Head of caudate nucleus (tissue), 42 donors: ENCODE results near the gene CD37.
"Not testable (repeated sequence)": the region's sequence is repeated elsewhere in the genome, so short reads cannot be mapped to it uniquely, and the experiment has no call there.

Experiments
- DNase-seq, 42 donors: peaks; one replicate each; pipeline versions ENCODE4 v3.0.0 to v3.0.0-alpha.2; 2020 to 2021; ENCODE audit warnings: mixed read lengths in 7 of 42
- intact Hi-C: fragments of 100-400 bp; cut with DNase I; formaldehyde crosslinking; loops from one replicate; pipeline ENCODE4 v1.15.0; 2022

Gene CD37, protein sequence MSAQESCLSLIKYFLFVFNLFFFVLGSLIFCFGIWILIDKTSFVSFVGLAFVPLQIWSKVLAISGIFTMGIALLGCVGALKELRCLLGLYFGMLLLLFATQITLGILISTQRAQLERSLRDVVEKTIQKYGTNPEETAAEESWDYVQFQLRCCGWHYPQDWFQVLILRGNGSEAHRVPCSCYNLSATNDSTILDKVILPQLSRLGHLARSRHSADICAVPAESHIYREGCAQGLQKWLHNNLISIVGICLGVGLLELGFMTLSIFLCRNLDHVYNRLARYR

DNA sequence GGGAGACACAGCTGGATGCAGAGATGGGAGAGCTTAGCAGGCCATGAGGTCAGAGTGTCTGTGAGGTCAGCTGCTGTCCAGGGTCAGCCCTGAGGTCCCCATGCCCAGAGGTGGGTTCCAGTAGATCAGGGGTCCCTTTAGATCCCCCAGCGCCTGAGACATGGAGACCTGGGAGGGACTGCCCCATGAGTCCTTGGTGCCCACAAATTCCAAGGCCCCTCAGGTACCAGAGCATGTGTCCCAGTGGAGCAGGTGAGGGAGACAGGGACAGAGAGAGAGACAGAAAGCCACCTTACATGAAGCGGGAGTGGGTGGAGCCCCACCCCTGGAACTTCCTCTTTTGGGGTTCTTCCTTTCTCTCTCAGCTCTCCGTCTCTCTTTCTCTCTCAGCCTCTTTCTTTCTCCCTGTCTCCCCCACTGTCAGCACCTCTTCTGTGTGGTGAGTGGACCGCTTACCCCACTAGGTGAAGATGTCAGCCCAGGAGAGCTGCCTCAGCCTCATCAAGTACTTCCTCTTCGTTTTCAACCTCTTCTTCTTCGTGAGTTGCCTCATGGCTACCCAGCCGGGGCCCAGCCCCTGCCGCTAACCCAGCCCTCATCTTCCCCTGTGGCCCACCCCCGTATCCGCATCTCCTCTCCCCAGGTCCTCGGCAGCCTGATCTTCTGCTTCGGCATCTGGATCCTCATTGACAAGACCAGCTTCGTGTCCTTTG is at the start of gene CD37:
Gene CD37 (plus strand): TSS at position 336 of the 713 bp plus-strand sequence. CDS start 135 bp downstream, at position 471.
- peak in 7 of 42 donors; percentile 3 to 43 (median 17) for DNase-seq
- intact Hi-C loops, result no loop called here

DNA sequence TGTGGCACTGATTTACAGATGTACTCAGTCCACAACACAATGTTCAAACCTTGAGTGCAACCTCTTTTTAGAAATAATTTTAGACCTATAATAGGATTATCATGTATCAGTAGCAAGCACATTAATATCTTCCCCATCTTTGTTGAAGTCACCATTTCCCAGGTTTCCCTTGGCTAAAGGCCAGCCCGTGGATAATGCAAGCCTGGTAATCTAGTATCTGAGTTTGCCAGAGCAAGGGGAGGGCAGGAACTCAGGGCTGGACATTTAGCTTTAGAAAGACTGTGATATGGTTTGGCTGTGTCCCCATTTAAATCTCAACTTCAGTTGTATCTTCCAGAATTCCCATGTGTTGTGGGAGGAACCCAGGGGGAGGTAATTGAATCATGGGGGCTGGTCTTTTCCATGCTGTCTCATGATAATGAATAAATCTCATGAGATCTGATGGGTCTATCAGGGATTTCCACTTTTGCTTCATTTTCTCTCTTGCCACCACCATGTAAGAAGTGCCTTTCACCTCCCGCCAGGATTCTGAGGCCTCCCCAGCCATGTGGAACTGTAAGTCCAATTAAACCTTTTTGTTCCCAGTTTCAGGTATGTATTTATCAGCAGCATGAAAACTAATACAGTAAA is 48.0 kb upstream of the CD37 start:
- no peak for DNase-seq
- intact Hi-C loops, result no loop called here

DNA sequence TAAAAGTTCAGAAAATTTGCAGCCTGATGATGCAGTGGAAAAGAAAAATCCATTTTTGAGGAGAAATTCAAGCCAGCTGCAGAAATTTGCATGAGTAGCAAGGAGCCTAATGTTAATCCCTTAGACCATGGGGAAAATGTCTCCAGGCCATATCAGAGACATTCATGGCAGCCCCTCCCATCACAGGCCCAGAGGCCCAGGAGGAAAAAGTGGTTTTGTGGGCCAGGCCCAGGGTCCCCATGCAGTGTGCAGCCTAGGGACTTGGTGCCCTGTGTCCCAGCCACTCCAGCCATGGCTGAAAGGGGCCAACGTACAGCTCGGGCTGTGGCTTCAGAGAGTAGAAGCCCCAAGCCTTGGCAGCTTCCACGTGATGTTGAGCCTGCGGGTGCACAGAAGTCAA is 47.0 kb upstream of the CD37 start:
- intact Hi-C loops, DNase-seq: not testable (repeated sequence)

DNA sequence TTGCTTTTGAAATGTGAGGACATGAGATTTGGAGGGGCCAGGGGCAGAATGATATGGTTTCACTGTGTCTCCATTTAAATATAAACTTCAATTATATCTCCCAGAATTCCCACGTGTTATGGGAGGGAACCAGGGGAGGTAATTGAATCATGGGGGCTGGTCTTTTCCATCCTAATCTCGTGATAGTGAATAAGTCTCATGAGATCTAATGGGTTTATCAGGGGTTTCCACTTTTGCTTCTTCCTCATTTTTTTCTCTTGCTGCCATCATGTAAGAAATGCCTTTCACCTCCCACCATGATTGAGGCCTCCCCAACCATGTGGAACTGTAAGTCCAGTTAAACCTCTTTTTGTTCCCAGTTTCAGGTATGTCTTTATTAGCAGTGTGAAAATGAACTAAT is 45.9 kb upstream of the CD37 start:
- intact Hi-C loops, DNase-seq: not testable (repeated sequence)

DNA sequence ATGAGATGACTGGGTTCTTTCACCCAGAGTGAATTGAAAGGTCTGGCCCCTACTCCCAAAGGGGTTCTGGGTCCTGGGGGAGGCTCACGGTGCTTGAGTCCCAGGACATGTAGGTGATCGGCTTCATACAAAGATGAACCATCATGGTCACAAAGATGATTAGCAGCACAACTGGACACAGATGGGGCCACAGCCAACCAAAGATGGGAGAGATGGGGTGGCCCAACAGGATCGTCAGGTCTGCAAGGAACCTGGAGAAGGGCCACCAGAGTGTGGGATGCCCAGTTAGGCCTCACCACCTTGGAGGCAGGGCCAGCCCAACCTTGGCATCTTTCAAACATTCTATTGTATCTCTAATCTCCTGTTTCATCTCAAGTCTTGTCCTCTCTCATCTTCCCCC is 44.7 kb upstream of the CD37 start:
- intact Hi-C loops, result no loop called here
- no peak for DNase-seq

DNA sequence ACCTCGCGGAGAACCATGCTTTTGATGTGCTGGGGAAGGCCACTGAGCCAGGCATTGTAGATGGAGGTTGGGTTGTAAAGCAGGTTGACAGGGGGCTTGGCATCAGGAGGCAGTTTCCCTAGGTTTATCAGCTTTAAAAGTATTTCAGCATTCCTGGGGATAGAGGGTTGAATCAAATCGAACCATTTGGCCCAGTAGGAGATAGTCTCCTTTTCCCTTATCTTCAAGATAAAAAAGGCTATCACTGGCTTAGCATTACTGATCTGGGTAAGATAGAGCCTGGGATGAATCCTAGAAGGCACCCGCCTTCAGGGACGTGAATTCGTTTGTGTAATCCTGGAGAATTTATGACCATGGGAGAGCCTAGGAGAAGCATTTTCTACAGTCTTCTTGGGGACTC is 40.8 kb upstream of the CD37 start:
- DNase-seq, result no peak
- intact Hi-C loops, result no loop called here

DNA sequence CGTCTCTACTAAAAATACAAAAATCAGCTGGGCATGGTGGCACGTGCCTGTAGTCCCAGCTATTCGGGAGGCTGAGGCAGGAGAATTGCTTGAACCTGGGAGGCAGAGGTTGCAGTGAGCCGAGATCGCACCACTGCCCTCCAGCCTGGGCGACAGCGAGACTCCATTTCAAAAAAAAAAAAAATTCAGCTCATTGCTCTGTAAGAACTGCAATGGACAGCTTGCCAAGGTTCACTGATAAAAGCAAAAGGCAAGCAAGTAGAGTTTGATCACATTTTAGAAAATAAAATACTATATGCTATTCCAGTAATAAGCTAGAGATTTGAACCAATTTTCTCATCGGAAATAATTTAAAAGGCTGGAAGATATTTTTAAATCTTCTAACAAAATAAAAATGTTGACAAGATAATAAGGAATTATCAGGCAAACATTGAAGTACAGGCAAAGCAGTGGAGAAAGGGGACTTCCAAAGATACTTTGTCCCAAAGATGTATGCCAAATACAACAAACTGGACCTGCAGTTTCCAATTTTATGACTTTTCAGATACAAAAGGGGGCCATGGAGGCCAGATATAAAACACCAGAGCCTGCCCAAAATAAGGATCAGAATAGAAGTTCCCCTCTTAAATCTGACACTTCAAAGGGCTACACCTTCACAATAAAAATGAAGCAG is 39.9 kb upstream of the CD37 start:
- intact Hi-C loops, result no loop called here
- peak in 1 of 42 donors; percentile 3 for DNase-seq

DNA sequence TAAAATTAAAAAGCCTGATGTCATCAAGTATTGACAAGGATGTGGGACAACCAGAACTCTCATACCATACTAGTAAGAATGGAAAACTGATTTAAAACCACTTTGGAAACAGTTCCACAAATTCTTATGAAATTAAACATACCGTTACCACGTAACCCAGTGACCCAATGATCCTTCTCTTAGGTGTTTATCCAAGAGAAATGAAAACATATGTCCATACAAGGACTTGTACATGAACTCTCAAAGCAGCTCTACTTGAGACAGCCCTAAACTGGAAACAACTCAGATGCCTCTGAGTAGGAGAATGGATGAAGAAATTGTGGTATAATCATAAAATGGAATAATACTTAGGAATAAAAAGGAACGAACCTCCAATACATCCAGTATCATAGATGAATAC is 37.8 kb upstream of the CD37 start:
- intact Hi-C loops, result no loop called here
- no peak for DNase-seq

DNA sequence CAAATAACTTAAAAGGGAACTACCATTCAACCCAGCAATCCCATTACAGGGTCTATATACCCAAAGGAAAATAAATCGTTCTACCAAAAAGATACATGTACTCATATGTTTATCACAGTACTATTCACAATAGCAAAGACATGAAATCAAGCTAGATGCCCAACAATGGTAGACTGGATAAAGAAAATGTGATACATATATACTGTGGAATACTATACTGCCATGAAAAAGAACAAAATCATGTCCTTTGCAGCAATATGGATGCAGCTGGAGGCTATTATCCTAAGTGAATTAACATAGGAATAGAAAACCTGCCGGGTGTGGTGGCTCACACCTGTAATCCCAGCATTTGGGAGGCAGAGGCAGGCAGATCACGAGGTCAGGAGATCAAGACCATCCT is 36.6 kb upstream of the CD37 start:
- intact Hi-C loops, DNase-seq: not testable (repeated sequence)

DNA sequence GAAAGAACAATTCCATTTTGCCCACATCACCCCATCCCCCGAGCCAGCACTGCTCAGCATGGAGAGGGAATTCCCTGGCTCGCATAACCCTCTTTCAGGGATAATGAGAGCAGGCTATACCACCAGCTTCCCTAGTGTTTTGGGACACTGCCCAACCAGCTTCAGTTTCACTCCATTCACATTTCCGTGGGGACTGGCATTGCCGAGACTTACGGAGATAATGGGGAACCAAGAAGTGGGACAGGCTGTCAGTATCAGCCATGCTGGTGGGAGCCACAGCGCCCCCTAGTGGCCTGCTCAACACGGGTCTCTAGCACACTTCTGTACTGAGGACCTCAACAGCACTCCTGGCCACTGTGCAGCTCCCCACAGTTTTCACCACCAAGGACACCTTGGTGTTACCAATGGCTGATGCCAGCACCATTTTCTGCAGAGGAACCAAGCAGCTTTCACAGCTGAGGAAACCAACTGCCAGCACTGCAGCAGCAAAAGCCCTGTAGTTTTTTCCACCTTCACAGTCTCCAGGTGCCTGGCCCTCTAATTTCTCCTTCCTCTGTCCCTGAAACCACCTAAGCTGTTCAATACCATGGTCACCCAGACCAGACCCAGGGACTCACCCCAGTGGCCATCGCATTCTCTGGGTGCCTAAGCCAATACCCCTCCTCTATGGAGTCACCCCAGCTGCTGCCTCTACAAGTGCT is 33.9 kb upstream of the CD37 start:
- peak in 41 of 42 donors; percentile 42 to 84 (median 70) for DNase-seq
- intact Hi-C loops, result no loop called here

DNA sequence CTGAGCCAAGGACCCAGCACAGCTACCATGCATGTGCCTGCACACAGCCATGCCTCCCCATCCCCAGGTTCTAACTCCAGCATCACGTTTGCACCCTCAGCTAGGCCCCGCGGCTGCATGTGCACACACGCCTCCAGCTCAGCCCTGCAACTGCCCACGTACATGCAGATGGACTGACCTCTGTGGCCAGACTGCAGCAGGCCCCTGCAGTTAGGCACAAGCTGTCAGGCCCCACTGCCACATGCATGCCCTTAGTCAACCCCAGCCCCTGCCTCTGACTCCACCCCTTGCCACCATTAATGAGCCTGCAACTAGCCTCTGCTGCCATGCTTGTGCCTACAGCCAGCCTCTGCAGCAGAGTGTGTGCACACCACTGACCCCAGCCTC is 33.3 kb upstream of the CD37 start:
- intact Hi-C loops, result no loop called here
- no peak for DNase-seq

DNA sequence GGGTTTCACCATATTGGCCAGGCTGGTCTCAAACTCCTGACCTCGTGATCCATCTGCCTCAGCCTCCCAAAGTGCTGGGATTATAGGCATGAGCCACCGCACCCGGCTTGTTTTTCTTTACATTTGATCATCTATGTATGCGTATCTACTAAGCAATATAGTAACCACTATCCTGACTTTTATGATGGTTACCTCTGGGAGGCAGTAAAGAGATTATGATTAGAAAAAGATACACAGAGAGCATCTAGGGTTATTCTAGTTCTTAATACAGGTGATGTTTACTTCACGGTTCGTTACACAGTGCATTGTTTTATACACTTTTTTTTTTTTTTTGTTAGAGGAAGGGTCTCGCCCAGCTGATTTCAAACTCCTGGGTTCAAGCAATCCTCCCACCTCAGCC is 28.5 kb upstream of the CD37 start:
- DNase-seq, intact Hi-C loops: not testable (repeated sequence)

DNA sequence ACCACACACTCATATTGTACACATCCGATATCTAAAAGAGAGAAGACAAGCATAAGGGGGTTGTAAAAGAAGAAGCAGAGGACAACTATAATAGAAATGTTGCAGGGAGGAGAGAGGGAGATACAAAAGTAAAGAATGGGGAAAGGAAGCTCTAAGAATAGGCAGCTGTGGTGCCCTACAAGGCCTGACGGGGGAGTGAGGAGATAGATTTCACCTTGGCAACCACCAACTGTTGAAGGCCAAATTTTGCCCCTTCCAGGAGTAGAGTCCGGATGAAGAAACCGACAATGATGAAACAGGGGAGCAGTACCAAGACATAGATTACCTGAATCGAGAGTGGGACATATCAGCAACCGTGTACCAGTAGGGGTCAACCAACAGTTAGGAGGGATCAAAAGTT is 26.1 kb upstream of the CD37 start:
- no peak for DNase-seq
- intact Hi-C loops, result no loop called here

DNA sequence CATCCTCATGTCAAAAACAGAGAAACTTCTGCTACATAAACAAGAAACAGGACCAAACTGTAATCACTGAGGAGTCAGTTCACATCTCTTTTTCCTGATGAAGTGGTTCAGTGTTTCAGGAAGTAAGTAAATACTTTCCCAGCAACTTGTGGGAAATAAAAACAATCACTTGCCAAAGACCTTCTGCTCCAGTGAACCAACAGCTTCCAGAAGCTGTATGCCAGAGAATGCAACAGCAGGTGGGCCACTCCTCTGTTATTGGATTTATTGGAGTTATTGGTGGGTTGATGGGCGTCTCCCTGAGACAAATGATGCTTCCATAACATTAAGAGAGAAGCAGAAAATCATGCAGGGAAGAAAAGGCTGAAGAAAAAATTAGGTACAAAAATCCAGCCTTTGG is 20.1 kb upstream of the CD37 start:
- DNase-seq, result no peak
- intact Hi-C loops, result no loop called here

DNA sequence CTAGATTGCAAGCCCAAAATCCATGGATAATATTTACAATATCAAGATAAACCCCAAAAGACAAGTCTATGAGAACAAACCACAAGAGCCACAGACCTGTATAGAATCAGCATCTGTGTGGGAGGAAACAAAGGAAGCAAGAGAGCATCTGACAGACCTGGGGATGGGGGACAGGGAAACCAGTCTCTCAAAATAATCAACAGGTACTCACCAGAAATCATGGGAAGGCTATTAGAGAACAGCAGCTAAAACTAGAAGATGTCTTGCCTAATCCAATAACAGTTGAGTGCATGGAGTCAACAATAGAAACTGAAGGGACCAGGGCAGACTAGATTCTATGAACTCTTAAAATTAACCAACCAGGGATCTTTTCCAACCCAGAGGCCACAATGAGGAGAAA is 18.9 kb upstream of the CD37 start:
- DNase-seq, result no peak
- intact Hi-C loops, result no loop called here

DNA sequence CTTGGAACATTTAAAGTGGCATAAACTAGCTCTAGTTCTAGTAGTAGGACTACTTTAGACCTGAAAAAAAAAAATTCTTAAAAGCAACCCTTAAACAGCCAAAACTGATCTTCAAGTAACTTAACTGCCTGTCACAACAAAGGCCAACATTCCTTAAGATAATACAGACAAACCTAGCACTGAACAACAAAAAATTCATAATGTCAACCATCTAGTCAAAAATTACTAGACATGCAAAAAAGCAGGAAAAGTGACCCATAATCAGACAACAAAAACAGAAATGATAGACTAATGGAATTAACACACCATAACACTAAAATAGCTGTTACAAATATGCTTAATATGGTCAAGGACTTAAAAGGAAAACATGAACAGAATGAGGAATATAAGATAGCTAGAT is 16.9 kb upstream of the CD37 start:
- intact Hi-C loops, result no loop called here
- no peak for DNase-seq

DNA sequence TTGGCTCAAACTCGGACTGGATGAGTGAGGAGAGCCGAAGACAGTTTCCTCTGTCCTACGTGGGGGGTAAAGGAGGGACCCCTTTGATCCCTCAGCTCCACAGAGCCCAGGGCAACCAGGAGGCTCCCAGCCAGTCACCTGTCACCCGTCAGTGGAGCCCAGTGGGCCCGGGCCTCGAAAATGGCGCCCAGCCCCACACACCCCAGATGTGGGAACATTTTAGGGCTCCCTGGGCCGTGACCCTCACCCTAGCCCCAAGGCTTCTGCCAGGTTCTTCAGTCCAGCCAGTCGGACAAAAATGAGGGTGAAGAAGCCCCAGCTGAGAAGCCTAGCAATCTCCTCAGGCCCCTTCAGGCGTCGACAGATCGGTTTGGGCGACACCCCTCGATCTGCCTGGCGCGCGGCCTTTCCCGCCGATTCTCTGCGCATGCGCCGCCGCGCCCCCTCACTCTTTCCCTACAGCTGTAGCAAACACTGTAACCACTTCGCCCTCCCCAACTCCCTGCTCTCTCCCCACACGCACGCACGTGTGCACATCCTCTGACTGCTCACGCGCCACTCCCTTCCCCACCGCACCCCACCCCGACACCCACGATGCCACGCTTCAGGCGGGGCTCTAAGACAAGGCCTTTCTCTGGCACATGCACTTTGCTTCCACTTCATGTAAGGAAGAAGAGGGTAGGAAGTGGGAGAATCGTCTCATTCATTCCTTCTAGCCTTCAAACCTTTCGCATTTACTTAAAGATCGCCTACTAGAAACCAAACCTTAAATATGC is 10.2 kb upstream of the CD37 start, which contains the start of gene SLC6A16:
Gene SLC6A16 (minus strand): TSS at position 391 of the 776 bp plus-strand sequence. CDS start 13,844 bp downstream, outside the sequence.
- intact Hi-C loops, result no loop called here
- peak in 1 of 42 donors; percentile 21 for DNase-seq

DNA sequence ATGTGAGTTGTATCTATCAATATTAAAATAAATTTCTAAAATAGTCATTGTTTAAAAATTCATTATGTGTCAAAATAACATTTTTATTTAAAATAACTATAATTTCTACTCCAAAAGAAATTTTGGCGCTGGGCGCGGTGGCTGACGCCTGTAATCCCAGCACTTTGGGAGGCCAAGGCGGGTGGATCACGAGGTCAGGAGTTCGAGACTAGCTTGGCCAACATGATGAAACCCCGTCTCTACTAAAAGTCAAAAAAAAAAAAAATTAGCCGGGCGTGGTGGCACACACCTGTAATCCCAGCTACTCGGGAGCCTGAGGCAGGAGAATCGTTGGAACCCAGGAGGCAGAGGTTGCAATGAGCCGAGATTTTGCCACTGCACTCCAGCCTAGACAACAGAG is 9.4 kb upstream of the CD37 start:
- peak in 2 of 42 donors; percentile 35 to 40 for DNase-seq
- intact Hi-C loops, result not testable (repeated sequence)
